Suprapubic skin (tissue), 4 donors: Measurements from ENCODE around the gene KRT9. TPM values are rescaled to one million over a fixed set of nuclear protein-coding genes. Genes with fewer than 3 reads are reported as not detected.

Experiments
- DNase-seq, 2 donors: peaks; one replicate each; pipeline ENCODE4 v3.0.0-alpha.2; 2019; ENCODE audit warnings: low spot score in 2 of 2
- H3K27ac ChIP-seq: fragments of 200-600 bp; sonication (generic); one replicate; pipeline ENCODE4 v1.5.1; 2019
- H3K27me3 ChIP-seq: fragments of 200-600 bp; sonication (generic); one replicate; pipeline ENCODE4 v1.5.1; 2019
- H3K36me3 ChIP-seq: fragments of 200-600 bp; sonication (generic); one replicate; pipeline ENCODE4 v1.5.1; 2019
- H3K4me1 ChIP-seq: fragments of 200-600 bp; sonication (generic); one replicate; pipeline ENCODE4 v1.5.1; 2019
- H3K4me3 ChIP-seq: fragments of 200-600 bp; sonication (generic); one replicate; pipeline ENCODE4 v1.5.1; 2019; ENCODE audit warnings: mild to moderate bottlenecking
- H3K9me3 ChIP-seq: fragments of 200-600 bp; sonication (generic); one replicate; pipeline ENCODE4 v1.5.1; 2019
- CTCF ChIP-seq, 2 donors: fragments of 200-600 bp in 1 of 2; fragments of 450-650 bp in 1 of 2; sonication (generic) in 1 of 2; IDR thresholded peaks; one replicate each; pipeline ENCODE4 v1.5.1; 2016 to 2019; ENCODE audit warnings: antibody characterized with exemption in 2 of 2, mild to moderate bottlenecking in 1 of 2, moderate library complexity in 1 of 2
- EP300 ChIP-seq: sonication (generic); formaldehyde crosslinking; IDR thresholded peaks from one replicate; pipeline ENCODE4 v1.6.1; 2017; ENCODE audit warnings: antibody characterized with exemption
- POLR2A ChIP-seq, 2 donors: fragments of 450-650 bp; IDR thresholded peaks; one replicate each; pipeline ENCODE4 v1.6.1; 2017; ENCODE audit warnings: antibody characterized with exemption in 2 of 2, mild to moderate bottlenecking in 2 of 2, moderate library complexity in 2 of 2
- POLR2AphosphoS5 ChIP-seq, 3 donors: sonication (generic); formaldehyde crosslinking; IDR thresholded peaks; one replicate each; pipeline ENCODE4 v1.6.1; 2017; ENCODE audit warnings: antibody characterized with exemption in 3 of 3
- WGBS: methylation state at CpG from one replicate; pipeline ENCODE4 v1.1.5; 2018; 5-methylcytosine and 5-hydroxymethylcytosine counted together
- total RNA-seq, 4 donors: library from RNA; depleted of rRNA; stranded (reverse); fragments of >200 nt; gene quantifications; one replicate each; pipeline ENCODE4 v1.1.0, GENCODE V29; 2016

Gene KRT9
- total RNA-seq, 4 donors from 2014 or later, result 0.68 to 1.6 (median 0.82) TPM

- TF ChIP-seq POLR2AphosphoS5 (IDR thresholded peaks at IDR 0.05), result no peak
- TF ChIP-seq POLR2A (IDR thresholded peaks at IDR 0.05), result no peak
- no peak for TF ChIP-seq EP300
- no peak for TF ChIP-seq CTCF (IDR thresholded peaks at IDR 0.05)
- no peak for DNase-seq
- Histone ChIP-seq H3K4me3 (peak overlapping the region; percentile 42), H3K4me1 (peaks cover 28% of the 10 kb centered on the region), H3K9me3 (no peaks in the 10 kb centered on the region), H3K27ac (peak overlapping the region; percentile 26), H3K36me3 (no peaks in the 10 kb centered on the region), H3K27me3 (peaks cover 13% of the 10 kb centered on the region)
- 36% methylated on average over 9 of the region's 14 CpGs for whole genome bisulfite sequencing
These were observed 55.6 kb downstream of the KRT9 start for GRCh38 chr17:41516147-41516829.

Other genes starting within 250 kb of the KRT9 start
- gene KRT33A, start 221.2 kb downstream of the KRT9 start, total RNA-seq, result 100 to 1,000 TPM in 1 of 4 donors, 10 to 100 TPM in 1, 1 to 10 TPM in 2; 1.2 to 144 (median 8.3) TPM
- gene KRT33B, start 202.2 kb downstream of the KRT9 start, total RNA-seq, result 100 to 1,000 TPM in 1 of 4 donors, 10 to 100 TPM in 2, not detected in 1; 10.7 to 194 (median 27.9) TPM
- 100 to 1,000 TPM in 1 of 4 donors, 10 to 100 TPM in 2, under 1 TPM in 1; 0.56 to 117 (median 22.2) TPM for gene KRT34, start 189.8 kb downstream of the KRT9 start, total RNA-seq
- gene KRT31, start 174.5 kb downstream of the KRT9 start, total RNA-seq, result 100 to 1,000 TPM in 1 of 4 donors, 10 to 100 TPM in 3; 38.5 to 618 (median 84.8) TPM
- gene KRT37, start 147.5 kb downstream of the KRT9 start, total RNA-seq, result 1 to 10 TPM in 1 of 4 donors, under 1 TPM in 1, not detected in 2; 0.53 to 7.1 TPM
- gene KRT38, start 131.1 kb downstream of the KRT9 start, total RNA-seq, result 10 to 100 TPM in 1 of 4 donors, 1 to 10 TPM in 2, not detected in 1; 1.6 to 21.6 (median 3.9) TPM
- gene KRT32, start 104.7 kb downstream of the KRT9 start, total RNA-seq, result 10 to 100 TPM in 3 of 4 donors, under 1 TPM in 1; 0.40 to 71.2 (median 14.8) TPM
- gene KRT35, start 90.9 kb downstream of the KRT9 start, total RNA-seq, result 100 to 1,000 TPM in 1 of 4 donors, 10 to 100 TPM in 2, 1 to 10 TPM in 1; 2.5 to 156 (median 38.8) TPM
- 1 to 10 TPM in 2 of 4 donors, under 1 TPM in 1, not detected in 1; 0.79 to 3.9 (median 1.2) TPM for gene KRT36, start 82.1 kb downstream of the KRT9 start, total RNA-seq
- gene KRT13, start 66.4 kb downstream of the KRT9 start, total RNA-seq, result under 1 TPM in 1 of 4 donors, not detected in 3; 0.51 TPM
- 1,000 to 10,000 TPM in 3 of 4 donors, 100 to 1,000 TPM in 1; 690 to 2,507 (median 1,431) TPM for gene KRT15, start 53.2 kb downstream of the KRT9 start, total RNA-seq
- gene KRT19, start 43.8 kb downstream of the KRT9 start, total RNA-seq, result 100 to 1,000 TPM; 180 to 307 (median 215) TPM
- over 10,000 TPM in 2 of 4 donors, 1,000 to 10,000 TPM in 2; 7,400 to 12,534 (median 10,685) TPM for gene KRT14, start 14.8 kb upstream of the KRT9 start, total RNA-seq
- 100 to 1,000 TPM in 3 of 4 donors, 10 to 100 TPM in 1; 65.7 to 772 (median 341) TPM for gene KRT16, start 40.7 kb upstream of the KRT9 start, total RNA-seq
- 1,000 to 10,000 TPM in 2 of 4 donors, 100 to 1,000 TPM in 2; 434 to 2,751 (median 1,314) TPM for gene KRT17, start 52.5 kb upstream of the KRT9 start, total RNA-seq
- gene EIF1, start 116.8 kb upstream of the KRT9 start, total RNA-seq, result 100 to 1,000 TPM; 238 to 471 (median 430) TPM
- gene GAST, start 140.3 kb upstream of the KRT9 start, total RNA-seq, result not detected
- gene HAP1, start 162.6 kb upstream of the KRT9 start, total RNA-seq, result 1 to 10 TPM; 1.0 to 9.3 (median 1.2) TPM
- gene JUP, start 214.7 kb upstream of the KRT9 start, total RNA-seq, result 1,000 to 10,000 TPM; 1,107 to 2,369 (median 1,992) TPM
- 10 to 100 TPM in 1 of 4 donors, 1 to 10 TPM in 3; 8.5 to 18.6 (median 9.2) TPM for gene P3H4, start 239.9 kb upstream of the KRT9 start, total RNA-seq
- gene FKBP10, start 240.9 kb upstream of the KRT9 start, total RNA-seq, result 10 to 100 TPM; 11.7 to 14.8 (median 12.4) TPM